Activated T-cell treated with anti-CD3 and anti-CD28 coated beads, Interleukin-2, amount 50 U/mL, for 24 hours (primary cell): Measurements from ENCODE around the gene TXNRD2.
"Not testable (repeated sequence)": the region's sequence is repeated elsewhere in the genome, so short reads cannot be mapped to it uniquely, and the experiment has no call there.

Source experiments
- DNase-seq: peaks from one replicate; pipeline ENCODE4 v3.0.0-alpha.2; 2020
- H3K27ac Mint-ChIP-seq: 2 replicates; pipeline ENCODE4 v1.8.0; 2020; ENCODE audit warnings: mild to moderate bottlenecking, mixed read lengths
- H3K27me3 Mint-ChIP-seq: 2 replicates; pipeline ENCODE4 v1.8.0; 2020; ENCODE audit warnings: mixed read lengths
- H3K36me3 Mint-ChIP-seq: 2 replicates; pipeline ENCODE4 v1.8.0; 2020; ENCODE audit warnings: low read depth, mixed read lengths
- H3K4me1 Mint-ChIP-seq: 2 replicates; pipeline ENCODE4 v1.8.0; 2020; ENCODE audit warnings: low read depth, mixed read lengths
- H3K4me3 Mint-ChIP-seq: 2 replicates; pipeline ENCODE4 v1.8.0; 2020; ENCODE audit warnings: mild to moderate bottlenecking, moderate library complexity, mixed read lengths
- H3K9me3 Mint-ChIP-seq: 2 replicates; pipeline ENCODE4 v1.8.0; 2020; ENCODE audit warnings: mixed read lengths

Gene TXNRD2

DNA sequence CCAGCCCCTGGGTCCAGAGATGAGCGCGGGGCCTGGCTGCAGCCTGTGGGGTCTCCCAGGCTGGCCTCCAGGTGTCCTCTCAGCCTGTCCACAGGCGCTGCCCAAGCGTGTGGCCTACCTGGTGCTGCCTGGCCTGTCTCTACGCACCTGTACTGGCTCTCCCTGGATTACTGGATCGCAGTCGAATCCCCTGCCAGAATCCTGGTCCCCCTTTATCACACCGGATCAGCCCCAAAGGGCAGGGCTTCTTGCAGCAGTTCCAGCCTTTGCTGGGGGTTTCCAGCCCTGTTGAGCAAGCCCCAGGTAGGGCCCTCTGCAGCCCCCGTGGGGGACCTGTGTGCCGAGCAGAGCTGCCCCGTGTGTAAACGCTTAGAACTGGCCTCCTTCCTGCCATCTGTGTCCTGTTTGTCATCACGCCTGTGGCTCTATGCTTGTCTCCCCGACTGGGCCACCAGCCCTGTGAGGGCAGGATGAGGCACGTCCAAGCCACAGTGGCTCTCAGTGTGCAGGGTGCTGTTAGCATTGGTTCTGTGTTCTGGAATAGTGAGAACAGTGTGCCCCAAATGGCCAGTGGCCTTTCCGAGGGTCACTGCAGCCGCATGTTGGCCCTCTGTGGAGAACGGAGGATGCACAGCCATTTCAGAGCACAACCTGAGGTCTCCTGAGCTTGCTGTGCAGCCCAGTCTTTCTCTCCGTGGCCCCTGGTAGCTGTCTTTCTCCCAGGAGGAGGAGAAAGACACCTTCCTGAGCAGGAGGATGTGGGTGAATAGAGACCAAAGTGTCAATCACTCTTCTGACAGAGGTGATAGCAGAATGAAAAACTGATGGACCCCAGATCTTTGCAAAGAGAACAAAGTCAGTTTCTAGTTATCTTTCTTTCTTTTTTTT lies 13.9 kb upstream of the TXNRD2 start:
- Mint-ChIP-seq H3K4me1 (peaks cover 10% of the 10 kb centered on the region), H3K27ac (peak overlapping the region; percentile 76), H3K4me3 (no peak overlapping the region), H3K9me3 (no peaks in the 10 kb centered on the region), H3K36me3 (peaks cover 16% of the 10 kb centered on the region), H3K27me3 (no peaks in the 10 kb centered on the region)
- no peak for DNase-seq

DNA sequence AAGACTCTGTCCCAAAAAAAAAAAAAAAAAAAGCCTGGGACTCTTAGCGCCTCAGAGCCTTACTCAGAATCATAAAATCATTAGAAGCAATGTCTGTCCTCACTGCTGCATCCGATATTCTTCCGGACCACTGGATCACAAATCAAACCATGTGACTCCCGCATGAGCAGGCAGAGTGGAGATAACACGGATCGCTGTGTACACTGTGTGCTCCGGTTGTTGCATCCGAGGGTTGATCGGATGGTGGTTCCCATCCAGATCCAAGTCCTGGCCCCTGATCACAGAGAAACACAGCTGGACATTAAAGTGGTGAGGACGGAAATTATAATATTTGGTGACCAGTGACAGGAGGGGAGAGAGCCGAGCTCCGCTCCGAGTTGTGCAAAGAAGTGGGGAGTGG lies 9.7 kb upstream of the TXNRD2 start:
- Mint-ChIP-seq H3K36me3 (peaks cover 37% of the 10 kb centered on the region), H3K27ac (peak overlapping the region; percentile 31), H3K27me3 (no peaks in the 10 kb centered on the region), H3K9me3 (no peaks in the 10 kb centered on the region), H3K4me1 (peaks cover 28% of the 10 kb centered on the region), H3K4me3 (no peak overlapping the region)
- DNase-seq = no peak

DNA sequence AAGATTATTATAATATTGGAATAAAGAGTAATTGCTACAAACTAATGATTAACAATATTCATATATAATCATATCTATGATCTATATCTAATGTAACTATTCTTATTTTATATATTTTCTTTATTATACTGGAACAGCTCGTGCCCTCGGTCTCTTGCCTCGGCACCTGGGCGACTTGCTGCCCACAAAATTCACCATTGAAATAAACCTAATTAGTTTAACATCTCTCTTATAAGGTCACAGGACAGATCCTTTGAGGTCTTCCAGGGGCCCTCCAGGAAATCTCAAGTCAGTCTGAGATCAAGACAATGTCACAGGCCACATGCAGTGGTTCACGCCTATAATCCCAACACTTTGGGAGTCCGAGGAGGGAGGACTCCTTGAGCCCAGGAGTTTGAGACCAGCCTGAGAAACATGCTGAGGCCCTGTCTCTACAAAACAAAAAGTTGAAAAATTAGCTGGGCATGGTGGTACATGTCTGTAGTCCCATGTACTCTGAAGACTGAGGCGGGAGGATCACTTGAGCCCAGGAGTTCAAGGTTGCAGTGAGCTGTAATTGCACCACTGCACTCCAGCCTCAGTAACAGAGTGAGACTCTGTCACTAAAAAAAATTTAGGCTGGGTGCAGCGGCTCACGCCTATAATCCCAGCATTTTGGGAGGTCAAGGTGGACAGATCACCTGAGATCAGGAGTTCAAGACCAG lies 6.6 kb upstream of the TXNRD2 start:
- no peak overlapping the region for H3K27ac Mint-ChIP-seq
- no peaks in the 10 kb centered on the region for H3K9me3 Mint-ChIP-seq
- no peak for DNase-seq
- H3K27me3 Mint-ChIP-seq = no peaks in the 10 kb centered on the region
- H3K36me3 Mint-ChIP-seq = peaks cover 48% of the 10 kb centered on the region
- H3K4me3 Mint-ChIP-seq = no peak overlapping the region
- H3K4me1 Mint-ChIP-seq = peaks cover 36% of the 10 kb centered on the region

DNA sequence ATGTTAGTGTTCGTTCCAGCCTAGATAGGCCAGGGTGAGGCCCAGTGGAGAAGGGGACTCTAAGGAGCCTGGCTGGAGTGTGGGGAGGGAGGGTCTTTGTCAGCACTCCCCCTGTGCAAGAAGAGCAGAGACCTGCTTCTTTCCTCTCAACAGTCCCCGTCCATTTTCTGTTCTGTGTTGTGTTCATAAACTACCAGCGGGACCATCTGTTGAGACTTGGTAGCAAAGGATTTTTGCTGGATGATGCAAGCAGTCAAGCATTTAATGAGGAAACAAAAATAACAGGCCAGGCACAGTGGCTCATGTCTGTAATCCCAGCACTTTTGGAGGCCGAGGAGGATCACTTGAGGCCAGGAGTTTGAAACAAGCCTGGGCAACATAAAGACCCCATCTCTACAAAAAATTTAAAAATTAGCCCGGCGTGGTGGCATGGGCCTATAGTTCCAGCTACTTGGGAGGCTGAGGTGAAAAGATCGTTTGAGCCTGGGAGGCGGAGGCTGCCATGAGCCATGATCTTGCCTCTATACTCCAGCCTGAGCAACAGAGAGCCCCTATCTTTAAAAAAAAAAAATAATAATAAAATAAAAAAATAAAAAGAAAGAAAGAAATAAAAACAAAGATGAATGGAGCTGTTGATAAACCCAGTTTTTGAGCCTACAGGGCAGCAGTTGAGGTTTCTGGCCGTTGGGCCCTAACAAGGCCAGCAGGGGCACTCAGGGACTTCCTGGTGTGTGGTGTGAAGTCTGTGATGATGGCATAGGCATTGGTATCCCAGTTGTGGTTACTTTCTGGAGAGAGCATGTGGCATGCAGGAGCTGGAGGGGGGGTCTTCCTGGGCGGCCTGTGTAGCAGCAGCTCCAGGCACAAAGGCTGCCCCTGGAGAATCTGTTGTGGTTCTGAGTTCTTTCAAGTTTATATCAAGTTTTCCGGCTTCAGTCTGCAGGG lies 1.7 kb upstream of the TXNRD2 start:
- H3K27ac Mint-ChIP-seq = peak overlapping the region; percentile 96
- H3K9me3 Mint-ChIP-seq = no peaks in the 10 kb centered on the region
- H3K36me3 Mint-ChIP-seq = peaks cover 43% of the 10 kb centered on the region
- peak overlapping the region; percentile 93 for H3K4me3 Mint-ChIP-seq
- H3K27me3 Mint-ChIP-seq = no peaks in the 10 kb centered on the region
- no peak for DNase-seq
- peaks cover 47% of the 10 kb centered on the region for H3K4me1 Mint-ChIP-seq

DNA sequence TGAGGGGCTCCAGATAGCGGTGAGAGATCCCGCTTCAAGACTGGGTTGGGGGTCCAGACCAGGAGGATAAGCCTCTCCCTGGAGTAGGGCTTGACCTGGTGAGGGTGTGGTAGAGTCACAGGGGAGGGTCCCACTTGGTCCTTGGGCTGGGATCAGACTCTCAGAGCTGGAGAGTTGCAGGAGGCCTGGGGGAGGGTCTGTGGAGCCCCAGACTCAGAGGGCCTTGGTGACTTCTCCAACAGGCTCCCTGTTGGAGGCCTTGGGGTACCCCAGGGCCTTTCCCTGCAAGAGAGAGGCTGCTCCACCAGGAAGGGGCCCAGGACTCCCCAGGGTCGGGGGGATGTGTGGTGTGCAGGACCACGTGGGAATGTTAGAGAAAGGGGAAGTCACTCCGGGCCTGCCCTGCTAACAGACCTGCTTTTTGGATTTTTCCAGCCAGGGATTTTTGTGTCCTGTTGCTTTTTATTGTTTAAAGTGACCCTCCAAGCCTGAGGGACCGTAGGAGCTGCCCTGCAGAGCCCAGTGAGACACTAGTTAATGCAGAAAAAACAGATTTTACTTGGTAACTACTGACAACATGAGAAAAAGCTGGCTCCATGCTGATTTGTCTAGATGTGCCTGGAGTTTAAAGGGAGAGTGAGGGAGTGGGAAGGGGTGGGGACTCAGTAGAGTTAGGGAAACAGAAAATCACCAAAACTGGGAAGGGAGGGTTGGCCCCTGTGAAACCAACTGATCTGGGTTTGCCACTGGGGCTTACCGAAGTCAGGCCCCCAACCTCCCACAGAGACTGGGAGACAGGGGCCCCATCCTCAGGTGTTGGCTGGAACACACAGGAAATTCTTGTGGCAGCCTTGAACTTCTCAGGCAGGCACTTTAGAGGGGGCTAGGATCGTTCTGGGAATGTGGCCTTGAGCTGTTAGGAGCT lies 801 bp upstream of the TXNRD2 start:
- H3K4me3 Mint-ChIP-seq = peak overlapping the region; percentile 93
- H3K9me3 Mint-ChIP-seq = no peaks in the 10 kb centered on the region
- peaks cover 44% of the 10 kb centered on the region for H3K4me1 Mint-ChIP-seq
- no peaks in the 10 kb centered on the region for H3K27me3 Mint-ChIP-seq
- H3K36me3 Mint-ChIP-seq = peaks cover 46% of the 10 kb centered on the region
- peak; percentile 63 for DNase-seq
- peak overlapping the region; percentile 96 for H3K27ac Mint-ChIP-seq

DNA sequence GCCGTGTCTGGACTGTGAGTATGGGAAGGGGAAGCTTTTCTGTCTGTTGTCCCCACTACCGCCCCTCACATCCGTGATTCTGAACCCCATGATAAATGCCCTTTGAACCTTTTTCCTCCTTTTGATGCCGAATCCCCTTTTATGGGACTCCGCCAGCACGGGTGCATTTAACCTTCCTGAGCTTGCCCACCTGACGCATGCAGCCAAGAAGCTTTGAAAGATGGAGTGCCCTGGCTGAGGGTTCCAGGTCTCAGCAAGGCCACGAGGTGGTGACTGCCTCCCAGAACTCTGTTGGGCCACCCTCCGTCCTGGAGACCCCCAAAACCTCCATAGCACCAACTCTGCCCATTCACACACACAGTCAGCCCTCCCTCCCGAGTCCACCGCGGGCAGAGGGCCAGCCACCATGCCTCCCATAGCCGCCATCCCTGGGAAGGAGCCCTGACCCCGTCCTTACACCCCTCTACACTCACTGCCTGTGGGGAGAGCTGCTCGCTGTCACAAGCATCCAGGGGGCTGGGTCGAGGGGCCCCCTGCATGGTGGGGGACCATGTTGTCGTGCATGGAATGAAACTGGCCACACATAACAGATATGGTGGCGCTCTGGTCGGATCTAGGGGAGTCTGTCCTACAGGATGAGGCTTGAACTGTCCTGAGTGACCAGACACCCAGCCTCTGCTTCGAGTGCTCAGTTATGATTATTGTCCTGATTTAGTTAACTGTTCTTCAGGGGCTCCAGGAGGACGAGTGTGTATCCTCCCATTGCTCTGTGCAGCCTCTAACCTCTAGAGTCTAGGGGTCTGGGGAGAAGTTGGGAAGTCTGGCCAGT lies 868 bp downstream of the TXNRD2 start:
- Mint-ChIP-seq H3K36me3 (peaks cover 54% of the 10 kb centered on the region), H3K27me3 (no peaks in the 10 kb centered on the region), H3K4me1 (peaks cover 35% of the 10 kb centered on the region), H3K4me3 (peak overlapping the region; percentile 93), H3K27ac (peak overlapping the region; percentile 96), H3K9me3 (peaks cover 9% of the 10 kb centered on the region)
- no peak for DNase-seq

DNA sequence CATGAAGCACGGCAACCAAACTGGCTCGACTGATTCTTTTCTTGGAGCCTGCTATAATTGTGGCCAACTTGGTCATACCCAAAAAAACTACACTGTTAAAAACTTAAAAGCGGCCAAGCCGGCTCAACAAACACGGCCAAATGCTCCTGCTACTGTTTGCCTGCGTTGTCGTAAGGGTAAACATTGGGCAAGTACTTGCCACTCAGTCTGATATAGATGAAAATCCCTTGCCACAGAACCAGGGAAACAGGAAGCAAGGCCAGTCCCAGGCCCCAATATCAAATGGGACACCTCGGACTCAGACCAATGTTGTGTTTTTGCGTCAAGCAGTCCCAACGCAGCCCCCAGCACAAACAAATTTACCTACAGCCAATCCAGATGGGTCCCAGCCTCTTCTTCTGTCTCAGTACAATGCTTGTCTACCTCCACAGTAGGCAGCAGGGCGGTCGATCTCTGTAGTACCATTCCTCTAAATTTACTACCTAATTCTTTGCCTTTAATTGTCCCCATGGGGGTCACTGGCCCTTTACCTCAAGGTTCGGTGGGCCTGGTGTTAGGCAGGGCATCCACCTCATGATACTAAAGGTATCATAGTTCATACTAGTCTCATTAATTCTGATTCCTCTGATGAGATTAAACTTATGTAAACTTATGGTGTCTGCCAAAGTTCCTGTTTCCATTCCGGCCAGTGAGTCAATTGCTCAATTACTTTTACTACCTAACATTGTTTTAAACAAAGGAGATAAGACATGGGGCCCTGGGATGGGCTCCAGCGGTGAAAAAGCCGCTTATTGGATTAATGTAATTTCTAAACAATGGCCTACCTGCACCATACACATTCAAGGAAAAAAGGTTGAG lies 3.8 kb downstream of the TXNRD2 start:
- DNase-seq = no peak
- Mint-ChIP-seq H3K36me3 (peaks cover 46% of the 10 kb centered on the region), H3K4me3 (no peak overlapping the region), H3K27me3 (no peaks in the 10 kb centered on the region), H3K4me1 (peaks cover 15% of the 10 kb centered on the region), H3K9me3 (peaks cover 14% of the 10 kb centered on the region), H3K27ac (no peak overlapping the region)

DNA sequence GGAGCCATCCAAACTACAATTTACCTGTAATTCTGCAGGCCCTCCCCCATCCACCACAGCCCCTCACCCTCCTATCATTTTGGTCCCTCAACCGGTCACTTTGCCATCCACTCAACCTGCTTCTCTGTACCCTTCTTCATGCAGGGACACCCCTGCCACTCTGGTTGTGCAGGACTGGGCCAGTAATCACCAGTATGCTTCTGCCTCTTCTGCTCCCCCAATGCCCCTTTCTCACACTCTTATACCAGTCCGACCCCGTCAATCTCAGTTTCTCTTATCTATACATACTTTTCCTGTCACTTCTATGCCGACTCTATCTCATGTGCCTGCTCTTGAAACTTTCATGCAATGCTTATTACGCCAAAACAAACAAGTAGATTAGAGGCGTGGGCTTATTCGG lies 5.1 kb downstream of the TXNRD2 start:
- peaks cover 14% of the 10 kb centered on the region for H3K9me3 Mint-ChIP-seq

DNA sequence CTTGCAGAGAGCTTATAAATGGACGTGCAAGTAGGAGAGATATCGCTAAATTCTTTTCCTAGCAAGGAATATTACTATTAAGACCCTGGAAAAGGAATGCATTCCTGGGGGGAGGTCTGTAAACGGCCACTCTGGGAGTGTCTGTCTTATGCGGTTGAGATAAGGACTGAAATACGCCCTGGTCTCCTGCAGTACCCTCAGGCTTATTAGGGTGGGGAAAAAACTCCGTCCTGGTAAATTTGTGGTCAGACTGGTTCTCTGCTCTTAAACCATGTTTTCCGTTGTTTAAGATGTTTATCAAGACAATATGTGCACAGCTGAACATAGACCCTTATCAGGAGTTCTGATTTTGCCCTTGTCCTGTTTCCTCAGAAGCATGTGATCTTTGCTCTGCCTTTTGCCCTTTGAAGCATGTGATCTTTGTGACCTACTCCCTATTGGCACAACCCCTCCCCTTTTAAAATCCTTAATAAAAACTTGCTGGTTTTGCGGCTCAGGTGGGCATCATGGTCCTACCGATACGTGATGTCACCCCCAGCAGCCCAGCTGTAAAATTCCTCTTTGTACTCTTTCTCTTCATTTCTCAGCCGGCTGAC lies 6.4 kb downstream of the TXNRD2 start:
- DNase-seq, H3K27ac Mint-ChIP-seq, H3K27me3 Mint-ChIP-seq, H3K4me3 Mint-ChIP-seq, H3K4me1 Mint-ChIP-seq: not testable (repeated sequence)
- H3K36me3 Mint-ChIP-seq = peaks cover 32% of the 10 kb centered on the region
- peaks cover 14% of the 10 kb centered on the region for H3K9me3 Mint-ChIP-seq

More for the DNA sequence above, 5.1 kb downstream of the TXNRD2 start:
- Mint-ChIP-seq H3K27me3 (no peaks in the 10 kb centered on the region), H3K4me1 (peaks cover 9% of the 10 kb centered on the region), H3K4me3 (no peak overlapping the region), H3K36me3 (peaks cover 34% of the 10 kb centered on the region), H3K27ac (no peak overlapping the region)
- DNase-seq = no peak

DNA sequence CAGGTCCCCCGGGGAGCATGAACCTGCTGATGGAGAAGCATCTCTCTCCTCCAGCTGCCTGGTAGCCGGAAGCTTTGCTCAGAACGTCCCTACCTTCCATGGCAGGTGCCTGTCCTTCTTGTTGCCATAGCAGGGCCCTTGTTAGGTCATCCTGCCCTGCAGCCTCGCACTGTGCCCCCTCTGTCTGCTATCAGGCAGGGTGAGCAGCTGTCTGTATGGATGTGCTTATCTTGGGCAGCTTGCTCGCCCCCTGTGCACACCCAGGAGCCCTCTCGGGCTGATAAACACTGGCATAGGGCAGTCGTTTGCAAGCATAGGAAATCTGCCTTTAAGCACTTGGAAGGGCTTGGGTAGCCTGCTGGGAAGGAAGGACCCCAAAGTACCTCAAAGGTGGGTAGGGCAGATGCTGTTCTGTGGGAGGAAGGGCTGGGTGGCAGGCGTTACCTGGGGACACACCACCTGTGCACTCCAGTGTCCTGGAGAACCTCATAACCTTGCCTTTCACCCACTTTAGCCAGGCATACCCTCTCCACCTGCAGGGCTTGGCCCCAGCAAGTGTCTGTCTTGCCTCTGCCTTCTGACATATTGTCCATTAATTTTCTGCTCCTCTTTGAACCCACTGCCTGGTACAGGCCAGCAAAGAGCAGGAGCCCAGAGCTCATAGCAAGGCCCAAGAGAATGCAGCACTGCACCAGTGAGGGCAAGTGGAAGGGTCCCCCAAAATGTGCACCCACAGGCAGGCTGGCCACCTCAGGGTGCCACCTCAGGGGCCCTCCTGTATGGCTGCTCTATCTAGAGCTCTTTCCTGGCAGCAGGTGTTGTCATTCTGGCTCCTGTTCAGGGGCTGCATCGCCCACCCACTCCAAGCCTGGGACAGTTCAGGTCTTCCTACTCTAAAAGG lies 8.0 kb downstream of the TXNRD2 start:
- Mint-ChIP-seq H3K27me3 (no peaks in the 10 kb centered on the region), H3K9me3 (peaks cover 14% of the 10 kb centered on the region), H3K27ac (no peak overlapping the region), H3K4me3 (no peak overlapping the region), H3K36me3 (peaks cover 33% of the 10 kb centered on the region), H3K4me1 (peaks cover 4% of the 10 kb centered on the region)
- no peak for DNase-seq
